Gastrocnemius medialis (tissue), 4 donors: Measurements from ENCODE around the gene METAP1D.

Source experiments
- POLR2A ChIP-seq, 2 donors: fragments of 450-650 bp; IDR thresholded peaks; one replicate each; pipeline ENCODE4 v1.6.1; 2017; ENCODE audit warnings: antibody characterized with exemption in 2 of 2, mild to moderate bottlenecking in 2 of 2, moderate library complexity in 2 of 2
- TF ChIP-seq, protein P1 (sequence below), 5 experiments: fragments of 450-650 bp in 3 of 5; fragments of 200-600 bp in 2 of 5; sonication (generic) in 2 of 5; IDR thresholded peaks in 4 of 5; conservative IDR thresholded peaks in 1 of 5; 1 replicate in 4 of 5; 2 replicates in 1 of 5; pipeline ENCODE4 v1.5.1; 2016 to 2019; ENCODE audit warnings: antibody characterized with exemption in 5 of 5, mild to moderate bottlenecking in 3 of 5, moderate library complexity in 3 of 5

DNA sequence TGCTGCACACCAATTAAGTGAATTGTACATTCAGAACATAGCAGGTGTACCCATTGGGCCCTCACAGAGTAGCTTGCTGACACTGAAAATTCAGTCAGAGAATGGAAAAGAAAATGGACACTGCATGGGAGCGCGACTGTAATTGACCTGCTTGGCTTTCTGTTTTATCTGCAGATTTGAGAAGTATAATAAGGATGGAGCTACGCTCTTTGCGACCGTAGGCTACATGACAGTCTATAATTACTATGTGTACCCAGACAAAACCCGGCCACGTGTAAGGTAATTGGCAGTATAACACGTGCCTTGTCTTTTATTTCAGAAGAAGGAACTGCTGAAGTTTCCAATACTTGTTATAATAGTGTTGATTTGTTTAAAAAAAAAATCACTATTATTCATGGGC is 33.5 kb upstream of the METAP1D start:
- TF ChIP-seq POLR2A (IDR thresholded peaks at IDR 0.05) = no peak
- TF ChIP-seq, protein P1, sequence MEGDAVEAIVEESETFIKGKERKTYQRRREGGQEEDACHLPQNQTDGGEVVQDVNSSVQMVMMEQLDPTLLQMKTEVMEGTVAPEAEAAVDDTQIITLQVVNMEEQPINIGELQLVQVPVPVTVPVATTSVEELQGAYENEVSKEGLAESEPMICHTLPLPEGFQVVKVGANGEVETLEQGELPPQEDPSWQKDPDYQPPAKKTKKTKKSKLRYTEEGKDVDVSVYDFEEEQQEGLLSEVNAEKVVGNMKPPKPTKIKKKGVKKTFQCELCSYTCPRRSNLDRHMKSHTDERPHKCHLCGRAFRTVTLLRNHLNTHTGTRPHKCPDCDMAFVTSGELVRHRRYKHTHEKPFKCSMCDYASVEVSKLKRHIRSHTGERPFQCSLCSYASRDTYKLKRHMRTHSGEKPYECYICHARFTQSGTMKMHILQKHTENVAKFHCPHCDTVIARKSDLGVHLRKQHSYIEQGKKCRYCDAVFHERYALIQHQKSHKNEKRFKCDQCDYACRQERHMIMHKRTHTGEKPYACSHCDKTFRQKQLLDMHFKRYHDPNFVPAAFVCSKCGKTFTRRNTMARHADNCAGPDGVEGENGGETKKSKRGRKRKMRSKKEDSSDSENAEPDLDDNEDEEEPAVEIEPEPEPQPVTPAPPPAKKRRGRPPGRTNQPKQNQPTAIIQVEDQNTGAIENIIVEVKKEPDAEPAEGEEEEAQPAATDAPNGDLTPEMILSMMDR (IDR thresholded peaks at IDR 0.05 in 4 of 5, conservative IDR thresholded peaks at IDR 0.05 in 1 of 5) = no peak
